Measurements from ENCODE around the gene C1orf159.
A peak's percentile ranks its signal among the peaks of the same experiment; 100 is the strongest.

C1orf159 gene

DNA sequence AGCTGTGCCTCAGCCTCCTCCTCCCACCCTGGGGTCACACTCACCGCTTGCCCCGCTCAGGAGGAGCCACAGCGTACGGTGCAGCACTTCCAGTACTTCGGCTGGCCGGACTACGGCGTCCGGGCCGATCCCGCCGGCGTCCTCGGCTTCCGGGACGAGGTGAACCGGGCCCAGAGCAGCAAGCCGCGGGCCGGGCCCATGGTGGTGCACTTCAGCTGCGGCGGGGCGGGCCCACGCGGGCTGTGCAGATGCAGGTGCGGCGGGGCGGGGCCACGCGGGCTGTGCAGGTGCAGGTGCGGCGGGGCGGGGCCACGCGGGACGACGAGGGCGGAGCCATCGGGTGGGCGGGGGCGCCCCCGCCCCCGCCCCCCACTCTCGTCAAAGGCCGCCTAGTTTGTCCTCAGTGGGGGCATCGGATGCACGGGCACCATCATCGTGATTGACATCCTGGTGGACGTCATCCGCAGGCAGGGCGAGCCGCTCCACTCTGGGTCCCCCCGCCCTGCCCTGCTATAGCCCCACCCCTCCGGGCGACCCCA lies 47.3 kb downstream of the C1orf159 start:
- WGBS = 10% methylated on average over 33 of the region's 55 CpGs
- no peak overlapping the region for H2AFZ ChIP-seq (ENCODE audit: low read depth, low read length)
- H2BK120ac ChIP-seq (ENCODE audit: low read depth, low read length) = no peak overlapping the region
- no peak overlapping the region for H2BK15ac ChIP-seq (ENCODE audit: low read depth, poor library complexity, severe bottlenecking)
- no peak overlapping the region for H3K4ac ChIP-seq (ENCODE audit: low read depth in 1 of 2, low read length in 2 of 2)
- H2BK5ac ChIP-seq (ENCODE audit: low read depth, low read length, poor library complexity, severe bottlenecking) = no peak overlapping the region
- no peaks in the 10 kb centered on the region for H3K9me3 ChIP-seq (ENCODE audit: control insufficient read depth, low read length)
- H3K79me1 ChIP-seq (replicated peaks; ENCODE audit: low read length, poor library complexity, severe bottlenecking) = peaks cover 1% of the 10 kb centered on the region
- H3K4me2 ChIP-seq (ENCODE audit: low read length, poor library complexity, severe bottlenecking) = peak overlapping the region; percentile 69
- no peak overlapping the region for H3K14ac ChIP-seq (ENCODE audit: low read length in 2 of 2)
- no peak overlapping the region for H3K9ac ChIP-seq (ENCODE audit: low read length)
- H2AK5ac ChIP-seq (ENCODE audit: low read length, severe bottlenecking) = no peak overlapping the region
- peak overlapping the region; percentile 25 for H4K8ac ChIP-seq (ENCODE audit: low read length)
- peaks cover 0 to 64% of the 10 kb centered on the region in 2 experiments for H3K27me3 ChIP-seq (ENCODE audit: control insufficient read depth in 1 of 2, insufficient read depth in 1 of 2, low read length in 2 of 2)
- no peak overlapping the region for H3K23ac ChIP-seq (ENCODE audit: low read length in 2 of 2)
- no peak overlapping the region for H4K91ac ChIP-seq (ENCODE audit: low read length)
- H3K4me1 ChIP-seq (ENCODE audit: control insufficient read depth, insufficient read depth, low read depth, low read length) = peaks cover 43% of the 10 kb centered on the region
- peaks cover 0 to 12% of the 10 kb centered on the region in 2 experiments for H3K36me3 ChIP-seq (ENCODE audit: control insufficient read depth in 1 of 2, insufficient read depth in 2 of 2, low read depth in 1 of 2, low read length in 2 of 2)
- no peak overlapping the region for H3K27ac ChIP-seq (ENCODE audit: low read length, poor library complexity, severe bottlenecking)
- no peak for DNase-seq
- no peak overlapping the region for H3K18ac ChIP-seq (ENCODE audit: low read depth in 1 of 2, low read length in 2 of 2)
- peak overlapping the region in 1 of 2 experiments; percentile 91 for H3K4me3 ChIP-seq (ENCODE audit: insufficient read depth in 1 of 2, low read depth in 1 of 2, low read length in 2 of 2)
- no peak overlapping the region for H2BK12ac ChIP-seq (ENCODE audit: low read length in 2 of 2)

DNA sequence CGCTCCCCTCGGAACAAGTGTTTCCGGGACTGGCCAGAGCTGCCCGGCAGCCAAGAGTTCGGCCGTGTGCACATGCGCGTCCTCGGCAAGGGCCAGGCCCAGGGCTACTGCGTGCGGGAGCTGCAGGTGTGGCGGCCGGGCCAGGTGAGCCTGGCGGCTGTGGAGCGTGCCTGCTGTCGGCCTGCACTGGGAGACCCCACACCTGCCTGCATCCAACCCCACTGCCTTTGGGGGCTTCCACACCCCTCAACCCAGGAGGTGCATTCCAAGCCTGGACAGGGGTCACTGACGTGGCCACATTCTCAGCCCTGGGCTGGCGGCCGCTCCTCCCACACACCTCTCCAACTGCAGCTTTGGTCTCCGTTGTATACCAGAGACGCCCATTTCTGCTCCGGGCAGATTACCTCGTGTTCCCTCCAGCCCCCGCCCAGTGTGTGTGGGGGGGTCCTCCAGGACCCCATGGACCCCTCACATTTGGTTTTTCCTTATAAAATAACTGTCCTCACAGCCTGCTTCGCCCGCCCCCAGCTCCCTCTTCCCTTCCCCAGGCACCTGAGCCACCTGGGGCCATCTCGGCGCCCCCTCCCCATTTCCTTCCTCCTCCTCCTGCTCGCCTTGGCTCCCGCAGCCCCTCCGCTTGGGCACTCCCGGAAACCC lies 47.9 kb downstream of the C1orf159 start:
- 71% methylated on average over 31 of the region's 32 CpGs for WGBS
- no peak for DNase-seq
- Histone ChIP-seq H2BK120ac (ENCODE audit: low read depth, low read length) (no peak overlapping the region), H2AK5ac (ENCODE audit: low read length, severe bottlenecking) (no peak overlapping the region), H3K18ac (ENCODE audit: low read depth in 1 of 2, low read length in 2 of 2) (no peak overlapping the region), H3K14ac (ENCODE audit: low read length in 2 of 2) (no peak overlapping the region), H3K4me2 (ENCODE audit: low read length, poor library complexity, severe bottlenecking) (peak overlapping the region; percentile 69), H3K9ac (ENCODE audit: low read length) (no peak overlapping the region), H2AFZ (ENCODE audit: low read depth, low read length) (no peak overlapping the region), H3K36me3 (ENCODE audit: control insufficient read depth in 1 of 2, insufficient read depth in 2 of 2, low read depth in 1 of 2, low read length in 2 of 2) (peaks cover 0 to 12% of the 10 kb centered on the region in 2 experiments), H3K4me1 (ENCODE audit: control insufficient read depth, insufficient read depth, low read depth, low read length) (peaks cover 49% of the 10 kb centered on the region), H4K8ac (ENCODE audit: low read length) (peak overlapping the region; percentile 58), H2BK12ac (ENCODE audit: low read length in 2 of 2) (no peak overlapping the region), H3K27ac (ENCODE audit: low read length, poor library complexity, severe bottlenecking) (no peak overlapping the region), H3K9me3 (ENCODE audit: control insufficient read depth, low read length) (no peaks in the 10 kb centered on the region), H3K4ac (ENCODE audit: low read depth in 1 of 2, low read length in 2 of 2) (no peak overlapping the region), H2BK5ac (ENCODE audit: low read depth, low read length, poor library complexity, severe bottlenecking) (no peak overlapping the region), H4K91ac (ENCODE audit: low read length) (no peak overlapping the region), H3K4me3 (ENCODE audit: insufficient read depth in 1 of 2, low read depth in 1 of 2, low read length in 2 of 2) (peak overlapping the region in 1 of 2 experiments; percentile 91), H3K27me3 (ENCODE audit: control insufficient read depth in 1 of 2, insufficient read depth in 1 of 2, low read length in 2 of 2) (peaks cover 0 to 65% of the 10 kb centered on the region in 2 experiments), H3K23ac (ENCODE audit: low read length in 2 of 2) (no peak overlapping the region), H3K79me1 (replicated peaks; ENCODE audit: low read length, poor library complexity, severe bottlenecking) (peaks cover 1% of the 10 kb centered on the region), H2BK15ac (ENCODE audit: low read depth, poor library complexity, severe bottlenecking) (no peak overlapping the region)

DNA sequence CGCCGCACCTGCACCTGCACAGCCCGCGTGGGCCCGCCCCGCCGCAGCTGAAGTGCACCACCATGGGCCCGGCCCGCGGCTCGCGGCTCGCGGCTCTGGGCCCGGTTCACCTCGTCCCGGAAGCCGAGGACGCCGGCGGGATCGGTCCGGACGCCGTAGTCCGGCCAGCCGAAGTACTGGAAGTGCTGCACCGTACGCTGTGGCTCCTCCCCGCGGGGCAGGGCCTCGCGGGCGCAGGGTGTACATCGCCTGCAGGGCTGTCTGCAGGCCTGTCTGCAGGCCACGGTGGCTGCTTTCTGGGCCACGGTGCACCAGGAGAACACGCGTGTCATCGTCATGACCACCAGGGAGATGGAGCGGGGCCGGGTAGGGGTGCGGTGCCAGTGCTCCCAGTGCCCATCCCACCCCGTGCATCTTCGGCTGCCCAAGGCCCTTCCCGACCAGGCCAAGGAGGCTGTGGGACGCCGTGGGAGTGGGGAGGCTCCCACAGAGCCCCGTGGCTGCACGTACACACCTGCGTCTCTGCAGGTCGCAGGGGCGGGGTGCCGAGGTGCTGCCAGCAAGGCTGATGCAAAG lies 48.5 kb downstream of the C1orf159 start:
- peaks cover 55% of the 10 kb centered on the region for H3K4me1 ChIP-seq (ENCODE audit: control insufficient read depth, insufficient read depth, low read depth, low read length)
- no peak overlapping the region for H3K18ac ChIP-seq (ENCODE audit: low read depth in 1 of 2, low read length in 2 of 2)
- no peaks in the 10 kb centered on the region for H3K9me3 ChIP-seq (ENCODE audit: control insufficient read depth, low read length)
- WGBS = 96% methylated on average over 54 of the region's 54 CpGs
- no peak overlapping the region for H2BK120ac ChIP-seq (ENCODE audit: low read depth, low read length)
- no peak overlapping the region for H4K91ac ChIP-seq (ENCODE audit: low read length)
- H4K8ac ChIP-seq (ENCODE audit: low read length) = peak overlapping the region; percentile 58
- H2BK5ac ChIP-seq (ENCODE audit: low read depth, low read length, poor library complexity, severe bottlenecking) = no peak overlapping the region
- peaks cover 3% of the 10 kb centered on the region for H3K79me1 ChIP-seq (replicated peaks; ENCODE audit: low read length, poor library complexity, severe bottlenecking)
- no peak overlapping the region for H3K4ac ChIP-seq (ENCODE audit: low read depth in 1 of 2, low read length in 2 of 2)
- no peak overlapping the region for H3K27ac ChIP-seq (ENCODE audit: low read length, poor library complexity, severe bottlenecking)
- H3K9ac ChIP-seq (ENCODE audit: low read length) = no peak overlapping the region
- H2AFZ ChIP-seq (ENCODE audit: low read depth, low read length) = no peak overlapping the region
- no peak overlapping the region for H3K14ac ChIP-seq (ENCODE audit: low read length in 2 of 2)
- DNase-seq = no peak
- H2AK5ac ChIP-seq (ENCODE audit: low read length, severe bottlenecking) = no peak overlapping the region
- peak overlapping the region in 1 of 2 experiments; percentile 2 for H3K4me3 ChIP-seq (ENCODE audit: insufficient read depth in 1 of 2, low read depth in 1 of 2, low read length in 2 of 2)
- no peak overlapping the region for H3K4me2 ChIP-seq (ENCODE audit: low read length, poor library complexity, severe bottlenecking)
- peaks cover 0 to 66% of the 10 kb centered on the region in 2 experiments for H3K27me3 ChIP-seq (ENCODE audit: control insufficient read depth in 1 of 2, insufficient read depth in 1 of 2, low read length in 2 of 2)
- H3K23ac ChIP-seq (ENCODE audit: low read length in 2 of 2) = no peak overlapping the region
- peaks cover 0 to 12% of the 10 kb centered on the region in 2 experiments for H3K36me3 ChIP-seq (ENCODE audit: control insufficient read depth in 1 of 2, insufficient read depth in 2 of 2, low read depth in 1 of 2, low read length in 2 of 2)
- no peak overlapping the region for H2BK12ac ChIP-seq (ENCODE audit: low read length in 2 of 2)
- no peak overlapping the region for H2BK15ac ChIP-seq (ENCODE audit: low read depth, poor library complexity, severe bottlenecking)
